ENCODE data around the gene KDM3A.

KDM3A gene

GRCh38 chr2:86440631-86441391, at the start of gene KDM3A:
Gene KDM3A, plus strand, starts transcription at chr2:86441371. Its CDS starts 677 bp downstream, at chr2:86442048.
- H3K4me1 Mint-ChIP-seq, result peaks cover 50% of the 10 kb centered on the region
- peaks cover 42% of the 10 kb centered on the region for H3K36me3 Mint-ChIP-seq (ENCODE audit: low read depth)
- ATAC-seq (peak; percentile 86), DNase-seq (peak; percentile 99)
- peaks cover 6% of the 10 kb centered on the region for H3K27me3 Mint-ChIP-seq
- H3K4me3 Mint-ChIP-seq, result peak within 1 kb of the TSS; percentile 91
- H3K27ac Mint-ChIP-seq, result peak within 1 kb of the TSS; percentile 100
- peaks cover 34% of the 10 kb centered on the region for H3K9me3 Mint-ChIP-seq

GRCh38 chr2:86392873-86393518, 48.2 kb upstream of the KDM3A start:
- H3K4me3 Mint-ChIP-seq, result no peak overlapping the region
- H3K36me3 Mint-ChIP-seq (ENCODE audit: low read depth), result no peaks in the 10 kb centered on the region
- DNase-seq (no peak), ATAC-seq (no peak)
- H3K4me1 Mint-ChIP-seq, result peaks cover 17% of the 10 kb centered on the region
- no peak overlapping the region for H3K27ac Mint-ChIP-seq
- H3K9me3 Mint-ChIP-seq, result no peaks in the 10 kb centered on the region
- peaks cover 2% of the 10 kb centered on the region for H3K27me3 Mint-ChIP-seq

GRCh38 chr2:86393521-86394491, 47.4 kb upstream of the KDM3A start:
- no peak overlapping the region for H3K4me3 Mint-ChIP-seq
- H3K27ac Mint-ChIP-seq, result no peak overlapping the region
- DNase-seq, result no peak
- peaks cover 2% of the 10 kb centered on the region for H3K27me3 Mint-ChIP-seq
- H3K36me3 Mint-ChIP-seq (ENCODE audit: low read depth), result no peaks in the 10 kb centered on the region
- peak; percentile 68 for ATAC-seq
- peaks cover 17% of the 10 kb centered on the region for H3K4me1 Mint-ChIP-seq
- H3K9me3 Mint-ChIP-seq, result no peaks in the 10 kb centered on the region

GRCh38 chr2:86396291-86396785, 44.8 kb upstream of the KDM3A start:
- DNase-seq (no peak), ATAC-seq (no peak)
- Mint-ChIP-seq H3K36me3 (ENCODE audit: low read depth) (no peaks in the 10 kb centered on the region), H3K27ac (no peak overlapping the region), H3K27me3 (peaks cover 2% of the 10 kb centered on the region), H3K4me1 (peaks cover 17% of the 10 kb centered on the region), H3K9me3 (peaks cover 4% of the 10 kb centered on the region), H3K4me3 (no peak overlapping the region)

- Mint-ChIP-seq H3K36me3 (ENCODE audit: low read depth) (no peaks in the 10 kb centered on the region), H3K27me3 (peaks cover 2% of the 10 kb centered on the region), H3K4me1 (peaks cover 15% of the 10 kb centered on the region), H3K27ac (no peak overlapping the region), H3K9me3 (peaks cover 4% of the 10 kb centered on the region), H3K4me3 (no peak overlapping the region)
- DNase-seq (no peak), ATAC-seq (no peak)
Observed at GRCh38 chr2:86397986-86398385, 43.2 kb upstream of the KDM3A start.

- no peak for ATAC-seq
- no peak for DNase-seq
- Mint-ChIP-seq H3K27me3 (peaks cover 2% of the 10 kb centered on the region), H3K36me3 (ENCODE audit: low read depth) (no peaks in the 10 kb centered on the region), H3K27ac (no peak overlapping the region), H3K4me1 (peaks cover 7% of the 10 kb centered on the region), H3K4me3 (no peak overlapping the region), H3K9me3 (peaks cover 4% of the 10 kb centered on the region)
Observed at GRCh38 chr2:86398500-86399474, 42.4 kb upstream of the KDM3A start.

GRCh38 chr2:86400321-86400720, 40.9 kb upstream of the KDM3A start:
- Mint-ChIP-seq H3K4me1 (no peaks in the 10 kb centered on the region), H3K4me3 (no peak overlapping the region), H3K36me3 (ENCODE audit: low read depth) (no peaks in the 10 kb centered on the region), H3K27ac (no peak overlapping the region), H3K9me3 (peaks cover 4% of the 10 kb centered on the region), H3K27me3 (peaks cover 2% of the 10 kb centered on the region)
- no peak for DNase-seq
- ATAC-seq, result no peak

GRCh38 chr2:86410581-86410980, 30.6 kb upstream of the KDM3A start:
- Mint-ChIP-seq H3K4me1 (peaks cover 5% of the 10 kb centered on the region), H3K36me3 (ENCODE audit: low read depth) (peaks cover 4% of the 10 kb centered on the region), H3K27ac (no peak overlapping the region), H3K4me3 (no peak overlapping the region), H3K27me3 (peaks cover 32% of the 10 kb centered on the region), H3K9me3 (peaks cover 2% of the 10 kb centered on the region)
- no peak for DNase-seq
- no peak for ATAC-seq

- Mint-ChIP-seq H3K27ac (no peak overlapping the region), H3K36me3 (ENCODE audit: low read depth) (peaks cover 2% of the 10 kb centered on the region), H3K27me3 (peaks cover 35% of the 10 kb centered on the region), H3K9me3 (no peaks in the 10 kb centered on the region), H3K4me1 (peaks cover 5% of the 10 kb centered on the region), H3K4me3 (no peak overlapping the region)
- no peak for DNase-seq
- ATAC-seq, result no peak
Observed at GRCh38 chr2:86411396-86411795, 29.8 kb upstream of the KDM3A start.

- no peak overlapping the region for H3K4me3 Mint-ChIP-seq
- H3K27me3 Mint-ChIP-seq, result peaks cover 32% of the 10 kb centered on the region
- DNase-seq (no peak), ATAC-seq (no peak)
- no peaks in the 10 kb centered on the region for H3K9me3 Mint-ChIP-seq
- no peak overlapping the region for H3K27ac Mint-ChIP-seq
- peaks cover 5% of the 10 kb centered on the region for H3K4me1 Mint-ChIP-seq
- peaks cover 2% of the 10 kb centered on the region for H3K36me3 Mint-ChIP-seq (ENCODE audit: low read depth)
Observed at GRCh38 chr2:86412007-86412406, 29.2 kb upstream of the KDM3A start.

GRCh38 chr2:86413296-86414094, 27.7 kb upstream of the KDM3A start:
- H3K9me3 Mint-ChIP-seq, result no peaks in the 10 kb centered on the region
- peaks cover 32% of the 10 kb centered on the region for H3K27me3 Mint-ChIP-seq
- no peak overlapping the region for H3K4me3 Mint-ChIP-seq
- DNase-seq (no peak), ATAC-seq (no peak)
- no peak overlapping the region for H3K27ac Mint-ChIP-seq
- H3K36me3 Mint-ChIP-seq (ENCODE audit: low read depth), result peaks cover 2% of the 10 kb centered on the region
- peaks cover 5% of the 10 kb centered on the region for H3K4me1 Mint-ChIP-seq

- H3K4me1 Mint-ChIP-seq, result peaks cover 5% of the 10 kb centered on the region
- DNase-seq (no peak), ATAC-seq (no peak)
- no peaks in the 10 kb centered on the region for H3K9me3 Mint-ChIP-seq
- no peak overlapping the region for H3K4me3 Mint-ChIP-seq
- peaks cover 29% of the 10 kb centered on the region for H3K27me3 Mint-ChIP-seq
- H3K27ac Mint-ChIP-seq, result no peak overlapping the region
- peaks cover 2% of the 10 kb centered on the region for H3K36me3 Mint-ChIP-seq (ENCODE audit: low read depth)
Observed at GRCh38 chr2:86414996-86415395, 26.2 kb upstream of the KDM3A start.

GRCh38 chr2:86416146-86416545, 25.0 kb upstream of the KDM3A start:
- Mint-ChIP-seq H3K36me3 (ENCODE audit: low read depth) (peaks cover 2% of the 10 kb centered on the region), H3K4me1 (peaks cover 5% of the 10 kb centered on the region), H3K27me3 (peaks cover 31% of the 10 kb centered on the region), H3K9me3 (peaks cover 2% of the 10 kb centered on the region), H3K27ac (no peak overlapping the region), H3K4me3 (no peak overlapping the region)
- DNase-seq, result no peak
- ATAC-seq, result no peak
